ENCODE data around the gene FGD2.
"Not testable (repeated sequence)": the region's sequence is repeated elsewhere in the genome, so short reads cannot be mapped to it uniquely, and the experiment has no call there.

FGD2 gene

GRCh38 chr6:37042150-37042549 is 36.7 kb downstream of the FGD2 start:
- H3K36me3 ChIP-seq, result no peaks in the 10 kb centered on the region
- H3K4me3 ChIP-seq (ENCODE audit: low read depth, low read length), result no peak overlapping the region
- DNase-seq, result no peak
- no peak for TF ChIP-seq CTCF (IDR thresholded peaks at IDR 0.05; ENCODE audit: low read depth, low read length)
- no peaks in the 10 kb centered on the region for H3K27me3 ChIP-seq (ENCODE audit: insufficient read depth, low read depth, severe bottlenecking)
- peaks cover 2% of the 10 kb centered on the region for H3K9me3 ChIP-seq (ENCODE audit: severe bottlenecking)
- no peak overlapping the region for H3K27ac ChIP-seq

- not testable (repeated sequence) for H3K27me3 ChIP-seq (ENCODE audit: insufficient read depth, low read depth, severe bottlenecking); H3K36me3 ChIP-seq; H3K4me3 ChIP-seq (ENCODE audit: low read depth, low read length); H3K27ac ChIP-seq; H3K9me3 ChIP-seq (ENCODE audit: severe bottlenecking); DNase-seq
Measured at GRCh38 chr6:37043091-37043490, 37.6 kb downstream of the FGD2 start.

DNA sequence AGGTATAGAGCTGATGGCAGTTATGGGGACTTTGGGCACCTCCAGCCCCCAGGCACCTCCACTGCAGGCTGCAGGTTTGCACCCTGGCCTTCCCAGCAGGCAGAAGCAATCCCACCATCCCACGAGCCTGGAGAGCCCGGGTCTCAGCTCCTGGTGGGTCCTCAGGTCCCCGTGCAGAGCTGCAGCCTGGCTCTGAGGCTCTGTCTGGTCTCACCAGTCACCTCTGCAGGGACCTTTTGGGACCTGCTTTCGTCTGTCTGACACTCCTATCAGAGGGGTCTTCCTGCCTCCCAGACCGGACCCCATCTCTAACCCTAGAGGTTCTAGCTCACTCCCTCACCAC is 41.9 kb downstream of the FGD2 start:
- Histone ChIP-seq H3K36me3 (no peaks in the 10 kb centered on the region), H3K9me3 (ENCODE audit: severe bottlenecking) (no peaks in the 10 kb centered on the region)
- TF ChIP-seq CTCF (IDR thresholded peaks at IDR 0.05; ENCODE audit: low read depth, low read length), result no peak

DNA sequence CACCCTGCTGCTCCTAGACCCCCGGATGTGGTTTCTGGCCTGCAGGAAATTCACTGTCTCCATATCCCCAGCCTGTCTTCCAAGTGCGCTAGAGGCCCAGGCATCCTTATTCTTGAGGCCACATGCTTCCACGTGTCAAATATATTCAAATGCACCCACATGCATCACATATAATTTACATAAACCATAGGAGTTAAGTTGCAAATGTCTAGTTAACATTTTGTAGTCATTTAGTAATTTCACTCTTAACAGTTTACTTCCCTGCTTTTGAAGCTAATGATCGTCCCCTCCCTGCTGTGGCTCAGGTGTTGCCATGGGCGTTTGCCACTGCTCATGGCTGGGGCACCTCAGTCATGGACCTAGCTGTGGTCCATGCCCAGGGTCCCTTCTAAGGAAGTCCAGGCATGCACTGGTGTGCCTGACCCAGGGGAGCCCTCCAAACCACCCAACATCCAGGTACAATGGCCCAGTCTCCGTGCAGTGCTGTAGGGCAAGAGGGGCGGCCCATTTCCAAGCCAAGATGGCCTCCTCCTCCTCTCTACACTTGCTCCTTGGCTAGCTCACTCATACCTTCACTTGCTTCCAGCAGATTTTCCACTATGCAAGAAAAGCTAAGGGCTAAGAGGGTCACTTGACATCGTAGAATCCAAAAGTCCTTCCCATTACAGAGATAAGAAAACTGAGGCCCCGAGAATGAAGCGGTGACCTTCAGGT is 42.4 kb downstream of the FGD2 start:
- no peak for TF ChIP-seq CTCF (IDR thresholded peaks at IDR 0.05; ENCODE audit: low read depth, low read length)
- no peak for DNase-seq
- no peaks in the 10 kb centered on the region for H3K36me3 ChIP-seq
- H3K4me3 ChIP-seq (ENCODE audit: low read depth, low read length), result no peak overlapping the region
- H3K9me3 ChIP-seq (ENCODE audit: severe bottlenecking), result no peaks in the 10 kb centered on the region
- H3K27me3 ChIP-seq (ENCODE audit: insufficient read depth, low read depth, severe bottlenecking), result no peaks in the 10 kb centered on the region
- H3K27ac ChIP-seq, result no peak overlapping the region

More for the DNA sequence above, 41.9 kb downstream of the FGD2 start:
- no peak for DNase-seq
- Histone ChIP-seq H3K27ac (no peak overlapping the region), H3K27me3 (ENCODE audit: insufficient read depth, low read depth, severe bottlenecking) (no peaks in the 10 kb centered on the region), H3K4me3 (ENCODE audit: low read depth, low read length) (no peak overlapping the region)

- H3K27ac ChIP-seq, result no peak overlapping the region
Measured at GRCh38 chr6:37048403-37048850, 43.0 kb downstream of the FGD2 start.

More at GRCh38 chr6:37048403-37048850, 43.0 kb downstream of the FGD2 start:
- no peak for TF ChIP-seq CTCF (IDR thresholded peaks at IDR 0.05; ENCODE audit: low read depth, low read length)
- Histone ChIP-seq H3K27me3 (ENCODE audit: insufficient read depth, low read depth, severe bottlenecking) (no peaks in the 10 kb centered on the region), H3K4me3 (ENCODE audit: low read depth, low read length) (no peak overlapping the region), H3K9me3 (ENCODE audit: severe bottlenecking) (no peaks in the 10 kb centered on the region), H3K36me3 (no peaks in the 10 kb centered on the region)
- no peak for DNase-seq
